Retinal pigment epithelial cell (primary cell): ENCODE measurements around the gene SIPA1L3.

Experiments
- DNase-seq: peaks from one replicate; pipeline ENCODE4 v3.0.0-alpha.2; 2010; ENCODE audit warnings: low read depth
- H3K4me3 ChIP-seq: 2 replicates; pipeline ENCODE4 v1.5.1; 2011; ENCODE audit warnings: mild to moderate bottlenecking, low read length, control low read depth, moderate library complexity
- CTCF ChIP-seq: conservative IDR thresholded peaks from 2 replicates; pipeline ENCODE4 v1.5.1; 2011; ENCODE audit warnings: low read depth, low read length, control low read depth, inconsistent platforms

Gene SIPA1L3

GRCh38 chr19:38207543-38207942, 300.5 kb downstream of the SIPA1L3 start:
- no peak for DNase-seq
- no peak for TF ChIP-seq CTCF

GRCh38 chr19:38208571-38208970, 301.6 kb downstream of the SIPA1L3 start:
- DNase-seq, result no peak
- no peak overlapping the region for H3K4me3 ChIP-seq
- no peak for TF ChIP-seq CTCF

More at GRCh38 chr19:38207543-38207942, 300.5 kb downstream of the SIPA1L3 start:
- no peak overlapping the region for H3K4me3 ChIP-seq

GRCh38 chr19:38209152-38209551, 302.1 kb downstream of the SIPA1L3 start:
- no peak overlapping the region for H3K4me3 ChIP-seq
- DNase-seq, result no peak
- TF ChIP-seq CTCF, result no peak

GRCh38 chr19:38209671-38210457, 302.9 kb downstream of the SIPA1L3 start:
- no peak overlapping the region for H3K4me3 ChIP-seq
- DNase-seq, result no peak
- TF ChIP-seq CTCF, result no peak

GRCh38 chr19:38210458-38210987, 303.5 kb downstream of the SIPA1L3 start:
- H3K4me3 ChIP-seq, result no peak overlapping the region
- DNase-seq, result no peak
- TF ChIP-seq CTCF, result no peak

GRCh38 chr19:38211151-38211591, 304.2 kb downstream of the SIPA1L3 start:
- peak; percentile 7 for TF ChIP-seq CTCF
- no peak overlapping the region for H3K4me3 ChIP-seq
- DNase-seq, result no peak

GRCh38 chr19:38211766-38212165, 304.8 kb downstream of the SIPA1L3 start:
- no peak for TF ChIP-seq CTCF
- no peak for DNase-seq
- H3K4me3 ChIP-seq, result no peak overlapping the region
